SK-N-SH (cell line): ENCODE data around the gene METTL21A. TPM values are rescaled to one million over a fixed set of nuclear protein-coding genes. Genes with fewer than 3 reads are reported as not detected.

ENCODE experiments used
- CTCF ChIA-PET: fragments of 300-600, 350-600 bp; formaldehyde crosslinking; extraction: SDS; loops from one replicate; lab custom pipeline; 2021; lab: Yijun Ruan, JAX
- POLR2A ChIA-PET: fragments of 350-600 bp; sonication (Branson Sonifier 250); formaldehyde crosslinking; extraction: SDS; loops from one replicate; lab custom pipeline; 2020; ENCODE audit warnings: antibody characterized with exemption, inconsistent platforms; lab: Yijun Ruan, JAX
- DNase-seq: peaks from one replicate; pipeline ENCODE4 v3.0.0; 2012
- H2AFZ ChIP-seq: fragments of 200-600 bp; sonication (generic); 2 replicates; pipeline ENCODE4 v1.8.1; 2016; ENCODE audit warnings: antibody characterized with exemption, mild to moderate bottlenecking, low read depth
- H3F3A ChIP-seq: fragments of 200-600 bp; sonication (generic); replicated peaks from 2 replicates; pipeline ENCODE3; 2016; ENCODE audit warnings: antibody characterized with exemption, mild to moderate bottlenecking; ENCODE audit not compliant: insufficient read depth
- H3K27ac ChIP-seq, 2 experiments: fragments of 200-500 bp in 1 of 2; fragments of 200-600 bp in 1 of 2; sonication (Bioruptor generic) in 1 of 2; sonication (generic), shearing (Covaris generic) in 1 of 2; 2 replicates each; pipeline versions ENCODE4 v1.5.1 to v1.6.1; 2014 to 2016; ENCODE audit warnings: low read depth in 2 of 2, inconsistent platforms in 1 of 2, low read length in 1 of 2, mild to moderate bottlenecking in 1 of 2, mixed read lengths in 1 of 2
- H3K27me3 ChIP-seq: fragments of 200-600 bp; sonication (generic), shearing (Covaris generic); 2 replicates; pipeline ENCODE4 v1.6.1; 2016; ENCODE audit warnings: mixed run types; ENCODE audit not compliant: insufficient read depth
- H3K36me3 ChIP-seq, 2 experiments: fragments of 200-500 bp in 1 of 2; fragments of 200-600 bp in 1 of 2; sonication (Bioruptor generic) in 1 of 2; sonication (generic) in 1 of 2; replicated peaks in 1 of 2; 2 replicates each; pipeline versions ENCODE3 to v1.5.1; 2014 to 2016; ENCODE audit warnings: low read length in 1 of 2, mild to moderate bottlenecking in 1 of 2; ENCODE audit not compliant: insufficient read depth in 2 of 2, control insufficient read depth in 1 of 2
- H3K4me1 ChIP-seq, 2 experiments: fragments of 200-500 bp in 1 of 2; fragments of 200-600 bp in 1 of 2; sonication (Bioruptor generic) in 1 of 2; sonication (generic), shearing (Covaris generic) in 1 of 2; 2 replicates each; pipeline versions ENCODE4 v1.5.1 to v1.6.1; 2014 to 2016; ENCODE audit warnings: low read depth in 1 of 2, low read length in 1 of 2, mixed run types in 1 of 2; ENCODE audit not compliant: insufficient read depth in 2 of 2, control insufficient read depth in 1 of 2
- H3K4me2 ChIP-seq: fragments of 200-600 bp; sonication (generic), shearing (Covaris generic); 2 replicates; pipeline ENCODE4 v1.6.1; 2017; ENCODE audit warnings: mixed run types
- H3K4me3 ChIP-seq, 2 experiments: fragments of 200-500 bp in 1 of 2; fragments of 200-600 bp in 1 of 2; sonication (Bioruptor generic) in 1 of 2; sonication (generic), shearing (Covaris generic) in 1 of 2; 2 replicates each; pipeline versions ENCODE4 v1.5.1 to v1.8.1; 2014 to 2016; ENCODE audit warnings: low read depth in 2 of 2, inconsistent platforms in 1 of 2, low read length in 1 of 2, mild to moderate bottlenecking in 1 of 2, mixed read lengths in 1 of 2, moderate library complexity in 1 of 2
- H3K79me2 ChIP-seq: fragments of 200-600 bp; sonication (generic); 2 replicates; pipeline ENCODE4 v1.8.1; 2017; ENCODE audit warnings: mild to moderate bottlenecking; ENCODE audit not compliant: insufficient read depth
- H3K9ac ChIP-seq: fragments of 200-600 bp; sonication (generic); 2 replicates; pipeline ENCODE4 v1.6.1; 2017; ENCODE audit warnings: mixed run types
- H3K9me2 ChIP-seq: fragments of 200-600 bp; sonication (generic); 2 replicates; pipeline ENCODE4 v1.6.1; 2017; ENCODE audit warnings: mixed run types
- H3K9me3 ChIP-seq: fragments of 200-600 bp; sonication (generic); 2 replicates; pipeline ENCODE4 v1.6.1; 2017; ENCODE audit warnings: mixed run types, mild to moderate bottlenecking, moderate library complexity
- H4K20me1 ChIP-seq: fragments of 200-600 bp; sonication (generic); 2 replicates; pipeline ENCODE4 v1.6.1; 2017; ENCODE audit warnings: mild to moderate bottlenecking, mixed run types; ENCODE audit not compliant: insufficient read depth
- EP300 ChIP-seq, 2 experiments: IDR thresholded peaks; 2 replicates each; pipeline versions ENCODE4 v1.4.0 to v1.6.1; 2012; ENCODE audit warnings: borderline replicate concordance in 1 of 2, low read depth in 1 of 2, low read length in 1 of 2
- FOSL2 ChIP-seq: IDR thresholded peaks from 2 replicates; pipeline ENCODE4 v1.4.0; 2012; ENCODE audit warnings: low read depth, mild to moderate bottlenecking, moderate library complexity, borderline replicate concordance
- MXI1 ChIP-seq: IDR thresholded peaks from 2 replicates; pipeline ENCODE4 v1.6.1; 2012; ENCODE audit warnings: mild to moderate bottlenecking, low read depth, low read length, improper control_type of control experiment
- NFIC ChIP-seq: IDR thresholded peaks from 2 replicates; pipeline ENCODE4 v1.4.0; 2012; ENCODE audit warnings: borderline replicate concordance
- NRF1 ChIP-seq: IDR thresholded peaks from 2 replicates; pipeline ENCODE4 v1.6.1; 2012; ENCODE audit warnings: low read depth, mild to moderate bottlenecking, low read length
- PBX3 ChIP-seq: IDR thresholded peaks from 2 replicates; pipeline ENCODE4; 2012
- POLR2AphosphoS5 ChIP-seq: IDR thresholded peaks from 2 replicates; pipeline ENCODE4 v1.6.1; 2012; ENCODE audit warnings: low read depth, low read length
- RFX5 ChIP-seq: IDR thresholded peaks from 2 replicates; pipeline ENCODE4 v1.6.1; 2012; ENCODE audit warnings: mild to moderate bottlenecking, improper control_type of control experiment, low read length
- RXRA ChIP-seq: IDR thresholded peaks from 2 replicates; pipeline ENCODE4 v1.4.0; 2012; ENCODE audit warnings: low read depth, mild to moderate bottlenecking, borderline replicate concordance
- SMC3 ChIP-seq: IDR thresholded peaks from 2 replicates; pipeline ENCODE4 v1.6.1; 2012; ENCODE audit warnings: low read depth, low read length, improper control_type of control experiment
- TAF1 ChIP-seq: IDR thresholded peaks from 2 replicates; pipeline ENCODE4 v1.6.1; 2012; ENCODE audit warnings: low read depth, mild to moderate bottlenecking, low read length, moderate library complexity, borderline replicate concordance
- TCF12 ChIP-seq: IDR thresholded peaks from 2 replicates; pipeline ENCODE4 v1.4.0; 2012
- TEAD4 ChIP-seq: IDR thresholded peaks from 2 replicates; pipeline ENCODE4 v1.4.0; 2012; ENCODE audit warnings: mild to moderate bottlenecking, borderline replicate concordance; ENCODE audit not compliant: insufficient read depth
- ZBTB33 ChIP-seq: IDR thresholded peaks from 2 replicates; pipeline ENCODE4 v1.4.0; 2012; ENCODE audit warnings: low read depth, borderline replicate concordance
- WGBS: methylation state at CpG from one replicate; pipeline ENCODE4 v1.1.6; 2017; ENCODE audit warnings: low lambda C conversion rate; 5-methylcytosine and 5-hydroxymethylcytosine counted together
- polyA plus RNA-seq, 3 experiments: library from polyadenylated mRNA; depleted of rRNA; stranded (reverse); fragments of >200 nt; gene quantifications; 2 replicates each; pipeline ENCODE4 v1.2.3, GENCODE V29; 2012

The METTL21A gene
- polyA plus RNA-seq, 1 of the 3 experiments (the other 2 are of a cell fraction): 19.4 TPM

GRCh38 chr2:207601774-207602173 is 23.4 kb downstream of the METTL21A start:
- H3K4me3 ChIP-seq: no peak overlapping the region
- peaks cover 11% of the 10 kb centered on the region for H3F3A ChIP-seq
- no peaks in the 10 kb centered on the region for H3K9me2 ChIP-seq
- no peak overlapping the region for H3K27ac ChIP-seq
- no peak overlapping the region for H3K9ac ChIP-seq
- no peak overlapping the region for H2AFZ ChIP-seq
- no peak overlapping the region for H3K4me2 ChIP-seq
- peaks cover 11% of the 10 kb centered on the region; the same call in 1 of the 2 replicates for H3K79me2 ChIP-seq
- H3K9me3 ChIP-seq: no peaks in the 10 kb centered on the region
- ChIA-PET POLR2A (interaction anchor here (1.4 kb wide), 1 partner anchor 72 kb away, joined by 3 read pairs; the partner anchor contains the start of gene CREB1), CTCF (interaction anchor here (0.8 to 1.4 kb wide), 2 partner anchors 8 to 24 kb away, joined by 3 to 5 read pairs; partner anchors contain the start of gene METTL21A)
- TF ChIP-seq TCF12 (no peak), NRF1 (no peak), EP300 (IDR thresholded peaks at IDR 0.05; ENCODE audit: borderline replicate concordance in 1 of 2, low read depth in 1 of 2, low read length in 1 of 2) (no peak), PBX3 (peak; percentile 8; the same call in 1 of the 2 replicates), POLR2AphosphoS5 (no peak), RXRA (no peak), ZBTB33 (no peak), RFX5 (no peak)
- peaks cover 2 to 15% of the 10 kb centered on the region in 2 experiments; a peak in 2 of 4 replicates for H3K4me1 ChIP-seq
- H3K36me3 ChIP-seq: peaks cover 24 to 41% of the 10 kb centered on the region in 2 experiments
- DNase-seq: no peak
- WGBS: 97% methylated on average over 1 of the region's 1 CpG
- no peaks in the 10 kb centered on the region for H4K20me1 ChIP-seq
- H3K27me3 ChIP-seq: no peaks in the 10 kb centered on the region

GRCh38 chr2:207600231-207600630 is 25.0 kb downstream of the METTL21A start:
- Histone ChIP-seq H3K27ac (peak overlapping the region; percentile 28 to 36), H3K9me2 (no peaks in the 10 kb centered on the region), H3K4me2 (no peak overlapping the region; the same call in 1 of the 2 replicates), H3K36me3 (peaks cover 24 to 50% of the 10 kb centered on the region in 2 experiments), H3K79me2 (peaks cover 17% of the 10 kb centered on the region; the same call in 1 of the 2 replicates), H3K9ac (no peak overlapping the region), H3K9me3 (no peaks in the 10 kb centered on the region), H3K4me1 (peaks cover 2 to 15% of the 10 kb centered on the region in 2 experiments; a peak in 2 of 4 replicates), H3K4me3 (no peak overlapping the region), H2AFZ (no peak overlapping the region), H3K27me3 (no peaks in the 10 kb centered on the region)
- ChIA-PET POLR2A (no interaction called here), CTCF (interaction anchor here (0.7 to 1.3 kb wide), 4 partner anchors 13 to 440 kb away, joined by 3 to 5 read pairs (median 4); partner anchors contain the start of gene METTL21A)
- no peak for DNase-seq
- TF ChIP-seq POLR2AphosphoS5 (no peak), SMC3 (no peak), ZBTB33 (no peak), NFIC (no peak), FOSL2 (no peak), MXI1 (no peak), TEAD4 (no peak), RFX5 (no peak), TAF1 (no peak)
- TF ChIP-seq, all 33 proteins: peak for 0
- peaks cover 16% of the 10 kb centered on the region for H3F3A ChIP-seq
- H4K20me1 ChIP-seq: no peaks in the 10 kb centered on the region
